GM19455 (cell line): ENCODE data around the gene SUSD2.
"Not testable (repeated sequence)": the region's sequence is repeated elsewhere in the genome, so short reads cannot be mapped to it uniquely, and the experiment has no call there.

Experiments
- ATAC-seq: cut with Tn5 transposase; IDR thresholded peaks from one replicate; pipeline ENCODE4 v1.9.1; 2021; ENCODE audit not compliant: unreplicated experiment

SUSD2 gene

DNA sequence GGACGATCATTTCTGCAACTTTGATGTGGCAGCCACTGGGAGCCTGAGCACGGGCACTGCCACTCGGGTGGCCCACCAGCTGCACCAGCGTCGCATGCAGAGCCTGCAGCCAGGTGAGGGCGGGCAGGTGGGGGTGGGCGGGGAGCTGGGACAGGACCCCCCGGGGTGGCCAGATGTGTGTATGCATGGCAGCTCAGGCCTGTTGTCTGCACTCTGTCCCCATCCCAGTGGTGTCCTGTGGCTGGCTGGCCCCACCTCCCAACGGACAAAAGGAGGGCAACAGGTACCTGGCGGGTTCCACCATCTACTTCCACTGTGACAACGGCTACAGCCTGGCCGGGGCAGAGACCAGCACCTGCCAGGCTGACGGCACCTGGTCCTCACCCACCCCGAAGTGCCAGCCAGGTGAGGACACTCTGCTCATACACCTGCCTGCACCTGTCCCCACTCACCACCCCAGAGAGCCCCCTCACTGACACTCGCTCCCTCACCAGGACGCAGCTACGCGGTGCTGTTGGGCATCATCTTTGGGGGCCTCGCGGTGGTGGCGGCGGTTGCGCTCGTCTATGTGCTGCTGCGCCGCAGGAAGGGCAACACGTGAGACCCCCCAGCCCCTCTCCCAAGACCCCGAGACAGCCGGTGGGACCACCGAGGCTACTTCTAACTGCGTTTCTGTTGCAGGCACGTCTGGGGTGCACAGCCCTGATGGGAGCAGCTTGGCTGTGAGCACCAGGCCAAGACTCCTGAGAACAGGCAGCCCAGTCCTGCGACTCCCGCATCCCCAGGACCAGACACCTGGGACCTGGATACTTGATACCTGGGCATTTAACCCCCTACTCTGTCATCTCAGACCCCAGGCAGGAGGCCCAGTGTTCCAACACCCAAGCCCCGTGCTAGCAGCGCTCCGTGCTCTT, 6.7 kb downstream of the SUSD2 start:
- ATAC-seq, result no peak

DNA sequence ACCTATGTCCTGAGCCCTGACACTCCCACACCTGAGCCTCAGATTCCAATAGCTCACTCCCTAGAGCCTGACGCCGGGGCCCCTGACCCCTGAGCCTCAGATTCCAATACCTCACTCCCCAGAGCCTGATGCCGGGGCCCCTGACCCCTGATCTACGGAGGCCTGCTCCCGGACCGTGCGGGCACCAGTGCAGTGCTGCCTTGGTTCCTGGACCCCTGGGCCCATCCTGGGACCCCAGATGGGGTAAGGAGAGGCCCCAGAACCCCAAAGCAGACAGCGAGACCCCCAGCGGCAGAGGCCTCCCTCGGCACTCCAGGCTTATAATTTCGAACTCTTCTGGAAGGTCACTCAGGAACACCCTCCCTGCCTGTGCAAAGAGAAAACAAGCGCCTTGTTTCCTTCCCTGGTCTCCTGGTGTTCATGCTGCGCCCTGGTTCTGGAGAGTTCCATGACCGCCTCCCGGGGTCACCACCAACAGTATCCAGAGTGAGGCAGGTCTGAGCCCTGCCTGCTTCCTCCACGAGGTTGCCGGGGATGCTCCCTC, 7.5 kb downstream of the SUSD2 start:
- no peak for ATAC-seq

DNA sequence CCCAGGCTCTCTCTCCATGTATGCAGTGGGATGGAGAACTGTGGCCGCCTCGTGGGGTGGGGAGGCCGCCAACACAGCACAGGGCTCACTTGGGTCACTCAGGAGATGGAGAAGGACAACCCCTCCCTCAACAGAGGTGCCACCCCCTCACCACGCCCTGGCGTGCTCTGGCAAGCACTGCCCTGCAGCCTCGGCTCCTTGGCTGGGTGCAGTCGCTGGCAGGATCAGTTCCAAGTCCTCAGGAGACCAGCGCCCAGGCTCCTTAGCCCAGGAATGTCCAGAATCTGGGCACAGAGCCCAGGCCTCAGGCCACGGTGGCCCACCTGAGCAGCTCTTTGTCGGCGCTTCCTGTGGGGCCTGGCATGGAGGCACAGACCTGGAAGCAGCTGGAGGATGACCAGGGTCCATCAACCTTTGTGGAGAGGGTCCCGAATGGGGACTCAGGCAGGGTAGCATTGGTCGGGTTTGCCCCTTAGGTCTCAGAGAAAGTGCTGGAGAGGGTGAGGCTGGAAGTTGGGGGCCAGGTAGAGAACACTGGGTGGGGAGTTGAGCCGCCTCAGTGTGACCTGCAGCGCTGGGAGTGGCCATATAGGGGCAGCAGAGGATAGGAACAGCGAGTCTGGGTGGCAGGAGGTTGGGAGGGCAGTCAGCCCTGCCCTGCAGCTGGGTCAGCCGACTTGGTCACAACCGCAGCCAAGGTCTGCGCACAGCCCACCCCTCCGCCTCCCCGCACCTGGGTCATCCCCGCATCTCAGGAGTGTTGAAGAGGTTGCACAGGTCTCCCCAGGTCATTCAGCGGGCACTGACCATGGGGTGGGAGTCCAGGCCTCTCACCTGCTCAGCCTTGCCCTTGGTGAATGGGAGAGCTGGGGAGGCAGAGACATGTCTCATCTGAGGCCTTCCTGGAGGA, 8.2 kb downstream of the SUSD2 start:
- no peak for ATAC-seq

DNA sequence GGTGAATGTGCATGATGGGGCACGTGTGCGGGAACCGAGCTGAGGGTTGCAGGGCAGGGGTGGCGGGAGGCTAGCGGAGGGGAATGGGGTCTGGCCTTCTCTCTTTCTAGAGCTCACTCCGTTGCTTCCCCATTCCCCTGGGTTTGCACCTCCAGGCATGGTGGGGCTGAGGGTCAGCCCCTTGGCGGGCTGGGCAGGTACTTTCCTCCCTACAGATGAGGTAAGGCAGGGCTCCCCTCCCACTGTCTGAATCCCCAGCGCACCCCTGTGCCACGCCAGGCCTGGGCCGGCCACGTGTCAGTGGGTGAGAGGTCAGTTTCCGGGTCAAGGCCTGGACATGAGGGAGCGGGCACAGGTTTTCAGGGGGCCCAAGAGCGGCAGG, 8.9 kb downstream of the SUSD2 start:
- no peak for ATAC-seq

DNA sequence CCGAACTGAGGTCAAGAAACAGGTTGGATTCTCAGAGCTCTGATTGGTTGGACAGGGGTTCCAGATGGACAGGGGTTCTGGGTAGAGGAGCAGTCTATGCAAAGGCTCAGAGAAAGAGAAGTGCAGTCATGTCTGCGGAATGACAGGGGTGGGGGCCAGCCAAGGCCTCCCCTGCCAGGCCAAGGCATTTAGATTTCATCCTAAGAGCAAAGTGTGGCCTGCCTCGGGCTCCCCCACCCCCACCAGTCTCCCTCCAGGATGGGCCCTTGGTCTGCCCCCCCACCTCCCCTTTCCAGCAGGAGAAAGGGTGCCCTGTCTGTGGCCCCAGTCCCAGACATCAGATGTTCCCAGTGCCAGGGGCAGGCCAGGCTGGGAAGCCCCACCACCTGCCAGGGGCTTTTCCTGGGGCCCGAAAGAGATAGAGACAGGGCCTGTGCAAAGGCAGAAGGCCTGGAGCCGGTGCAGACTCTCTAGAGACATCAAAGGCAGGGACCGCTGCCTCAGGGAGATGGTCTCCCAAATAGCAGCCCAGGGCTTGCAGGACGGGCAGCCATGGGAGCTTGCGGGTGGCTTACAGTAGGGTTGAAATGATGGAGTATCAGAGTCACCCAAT, 9.4 kb downstream of the SUSD2 start:
- ATAC-seq, result no peak

DNA sequence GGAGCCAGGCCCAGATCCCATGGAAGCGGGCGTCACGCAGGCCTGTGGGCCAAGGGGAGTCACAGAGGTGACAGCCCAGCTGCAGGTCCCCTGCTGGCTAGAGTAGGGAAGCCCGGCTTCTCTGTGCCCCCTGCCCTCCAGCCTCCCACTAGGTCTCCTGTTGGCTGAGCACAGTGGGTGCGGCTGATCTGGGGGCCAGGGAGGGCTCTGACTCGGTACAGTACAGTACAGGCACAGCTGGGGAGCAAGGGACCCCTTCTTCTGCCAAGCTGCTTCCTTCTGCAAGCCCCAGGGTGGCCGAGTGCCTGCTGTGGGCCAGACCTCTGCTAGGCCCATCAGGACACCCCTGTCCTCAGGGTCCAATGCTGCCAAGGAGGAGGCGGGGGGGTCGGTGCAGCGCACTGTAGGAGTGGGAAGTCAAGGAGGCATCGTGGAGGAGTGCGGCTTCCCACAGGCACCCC, 10.1 kb downstream of the SUSD2 start:
- ATAC-seq, result no peak

DNA sequence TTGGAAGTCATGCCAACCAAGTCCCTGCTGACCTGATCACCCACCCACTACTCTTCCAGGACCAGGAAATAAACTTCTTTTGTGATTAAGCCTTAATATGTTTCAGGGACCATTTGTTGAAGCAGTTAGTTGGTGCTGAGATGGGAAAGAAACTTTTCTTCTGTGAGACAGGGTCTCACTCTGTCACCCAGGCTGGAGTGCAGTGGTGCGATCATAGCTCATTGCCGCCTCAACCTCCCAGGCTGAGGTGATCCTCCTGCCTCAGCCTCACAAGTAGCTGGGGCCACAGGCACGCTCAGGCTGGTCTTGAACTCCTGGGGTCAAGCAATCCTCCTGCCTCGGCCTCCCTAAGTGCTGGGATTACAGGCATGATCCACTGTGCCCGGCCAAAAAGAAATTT, 10.6 kb downstream of the SUSD2 start:
- ATAC-seq, result no peak

DNA sequence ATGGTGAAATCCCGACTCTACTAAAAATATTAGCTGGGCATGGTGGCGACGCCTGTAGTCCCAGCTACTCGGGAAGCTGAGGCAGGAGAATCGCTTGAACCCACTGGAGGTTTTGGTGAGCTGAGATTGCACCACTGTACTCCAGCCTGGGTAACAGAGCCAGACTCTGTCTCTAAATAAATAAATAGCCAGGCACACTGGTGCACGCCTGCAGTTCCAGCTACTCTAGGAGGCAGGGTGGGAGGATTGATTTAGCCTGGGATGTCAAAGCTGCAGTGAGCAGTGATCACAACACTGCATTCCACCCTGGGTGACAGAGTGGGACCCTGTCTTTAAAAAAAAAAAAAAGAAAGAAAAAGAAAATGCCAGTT, 17.4 kb downstream of the SUSD2 start:
- no peak for ATAC-seq

DNA sequence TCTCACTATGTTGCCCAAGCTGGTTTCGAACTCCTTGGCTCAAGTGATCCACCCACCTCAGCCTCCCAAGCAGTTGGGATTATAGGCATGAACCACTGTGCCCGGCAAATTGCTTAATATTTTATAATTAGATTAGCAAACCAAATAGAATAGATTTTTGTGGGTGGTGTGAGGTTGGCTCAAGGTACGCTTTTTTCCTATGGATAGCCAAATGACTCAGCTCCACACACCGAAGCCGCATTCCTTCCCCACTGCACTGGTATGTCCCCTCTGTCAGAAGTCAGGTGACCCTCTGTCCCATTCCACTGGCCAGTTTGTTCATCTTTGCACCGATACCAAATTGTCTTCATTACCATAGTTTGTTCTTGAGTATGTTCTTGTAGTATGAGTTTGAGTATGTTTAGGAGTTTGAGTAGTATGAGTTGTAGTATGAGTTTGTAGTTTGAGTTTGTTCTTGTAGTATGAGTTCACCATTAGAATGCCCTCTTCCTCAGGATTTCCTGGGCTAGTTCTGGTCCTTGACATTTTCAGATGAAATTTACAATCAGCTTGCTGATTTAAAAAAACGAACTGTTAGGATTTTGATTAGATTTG, 19.4 kb downstream of the SUSD2 start:
- no peak for ATAC-seq

DNA sequence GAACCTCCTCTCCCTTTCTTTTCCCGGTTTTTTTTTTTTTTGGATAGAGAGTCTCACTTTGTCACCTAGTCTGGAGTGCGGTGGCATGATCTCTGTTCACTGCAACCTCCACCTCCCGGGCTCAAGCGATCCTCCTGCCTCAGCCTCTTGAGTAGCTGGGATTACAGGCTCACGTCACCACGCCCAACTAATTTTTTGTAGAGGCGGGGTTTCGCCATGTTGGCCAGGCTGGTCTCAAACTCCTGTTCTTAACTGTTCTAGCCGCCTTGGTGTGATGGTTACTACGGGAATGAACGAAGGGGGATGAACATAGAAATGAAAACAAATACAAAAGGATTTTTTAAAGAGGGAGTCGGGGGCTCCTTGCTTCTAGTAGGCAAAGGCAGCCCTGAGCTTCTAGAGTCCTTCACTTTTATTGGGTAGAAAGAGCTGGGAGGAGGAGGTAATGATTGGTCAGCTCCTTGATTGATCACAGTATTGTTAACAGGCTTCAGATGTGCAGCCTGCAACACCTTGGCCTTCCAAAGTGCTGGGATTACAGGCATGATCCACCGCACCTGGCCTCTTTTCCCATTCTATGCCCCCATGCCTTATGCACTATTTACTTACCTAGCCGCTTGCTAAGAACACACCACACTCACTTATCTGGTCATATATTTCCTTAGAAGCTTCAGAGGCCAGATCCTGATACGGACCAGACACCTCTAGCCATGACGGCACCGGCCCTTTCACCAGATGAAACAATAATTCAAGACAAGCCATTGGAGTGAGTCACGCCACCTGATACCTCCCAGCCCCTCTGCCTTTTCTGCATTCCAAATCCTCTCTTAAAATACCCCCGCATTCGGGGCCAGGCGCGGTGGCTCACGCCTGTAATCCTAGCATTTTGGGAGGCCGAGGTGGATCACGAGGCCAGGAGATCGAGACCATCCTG, 20.7 kb downstream of the SUSD2 start:
- no peak for ATAC-seq

DNA sequence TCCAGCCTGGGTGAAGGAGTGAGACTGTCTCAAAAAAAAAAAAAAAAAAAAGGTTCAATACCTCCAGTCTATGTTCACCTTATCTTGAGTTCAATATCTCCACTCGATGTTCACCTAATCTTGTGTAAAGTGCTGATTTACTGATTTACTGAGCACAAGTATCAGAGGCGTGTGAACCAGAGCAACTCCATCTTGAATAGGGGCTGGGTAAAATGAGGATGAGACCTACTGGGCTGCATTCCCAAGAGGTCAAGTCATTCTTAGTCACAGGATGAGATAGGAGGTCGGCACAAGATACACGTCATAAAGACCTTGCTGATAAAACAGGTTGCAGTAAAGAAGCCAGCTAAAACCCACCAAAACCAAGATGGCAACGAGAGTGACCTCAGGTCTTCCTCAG, 22.6 kb downstream of the SUSD2 start:
- ATAC-seq, result not testable (repeated sequence)

DNA sequence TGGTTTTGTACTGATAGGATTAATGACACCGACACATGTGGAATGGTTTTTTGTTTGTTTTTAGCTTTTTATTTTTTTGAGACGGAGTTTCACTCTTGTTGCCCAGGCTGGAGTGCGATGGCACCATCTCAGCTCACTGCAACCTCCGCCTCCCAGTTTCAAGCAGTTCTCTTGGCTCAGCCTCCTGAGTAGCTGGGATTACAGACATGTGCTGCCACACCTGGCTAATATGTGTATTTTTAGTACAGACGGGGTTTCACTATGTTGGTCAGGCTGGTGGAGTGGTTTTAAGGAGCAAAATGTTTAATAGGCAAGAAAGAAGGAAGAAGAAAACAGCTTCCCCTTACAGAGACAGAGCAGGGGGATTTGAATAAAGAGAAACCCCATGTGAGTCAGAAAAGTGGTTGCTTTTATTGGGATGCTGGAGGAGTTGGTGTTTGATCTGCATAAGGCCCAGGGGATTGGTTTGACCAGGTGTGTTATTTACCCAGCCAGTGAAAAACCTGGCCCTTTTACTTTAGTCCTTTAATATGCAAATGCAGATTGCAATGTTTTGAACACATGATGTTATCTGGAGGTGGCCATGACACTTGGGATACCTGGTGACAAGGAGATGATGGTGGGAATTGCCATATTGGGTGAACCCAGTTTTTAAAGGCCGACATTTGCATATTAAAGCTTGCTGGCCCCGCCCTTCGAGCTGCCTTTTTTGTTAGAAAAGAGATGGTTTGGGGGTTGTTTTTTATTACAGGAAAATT, 24.3 kb downstream of the SUSD2 start:
- ATAC-seq, result no peak

DNA sequence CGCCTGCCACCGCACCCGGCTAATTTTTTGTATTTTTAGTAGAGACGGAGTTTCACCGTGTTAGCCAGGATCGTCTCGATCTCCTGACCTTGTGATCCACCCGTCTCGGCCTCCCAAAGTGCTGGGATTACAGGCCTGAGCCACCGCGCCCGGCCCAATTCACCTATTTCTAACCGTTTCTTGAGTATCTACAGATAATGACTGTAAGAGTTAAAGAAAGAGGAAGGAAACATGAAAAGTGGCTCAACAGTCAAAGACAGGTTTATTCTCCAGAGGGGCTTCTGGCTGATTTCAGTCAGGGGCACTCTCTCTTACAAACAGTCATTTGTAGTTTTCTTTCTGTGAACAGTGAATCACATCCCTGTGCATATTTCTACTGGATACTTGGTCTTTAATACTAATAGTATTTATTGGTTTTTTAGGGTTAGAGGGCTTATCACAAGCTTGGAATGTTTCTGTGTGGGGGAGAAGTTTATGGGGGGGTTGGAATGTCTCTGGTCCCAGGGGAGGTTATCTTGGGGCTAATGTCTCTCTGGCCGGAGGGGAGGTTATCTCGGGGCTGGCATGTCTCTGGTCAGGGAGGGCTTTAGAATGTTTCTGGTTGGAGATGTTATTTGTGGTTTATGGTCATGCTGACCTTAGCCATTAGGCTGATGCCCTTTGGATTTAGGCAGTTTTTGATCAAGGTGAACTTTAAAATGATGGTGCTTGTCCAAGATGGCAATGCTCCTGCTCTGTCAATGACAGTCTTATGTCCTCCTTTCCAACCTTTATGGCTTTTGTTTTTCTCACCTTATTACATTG, 25.4 kb downstream of the SUSD2 start:
- not testable (repeated sequence) for ATAC-seq

DNA sequence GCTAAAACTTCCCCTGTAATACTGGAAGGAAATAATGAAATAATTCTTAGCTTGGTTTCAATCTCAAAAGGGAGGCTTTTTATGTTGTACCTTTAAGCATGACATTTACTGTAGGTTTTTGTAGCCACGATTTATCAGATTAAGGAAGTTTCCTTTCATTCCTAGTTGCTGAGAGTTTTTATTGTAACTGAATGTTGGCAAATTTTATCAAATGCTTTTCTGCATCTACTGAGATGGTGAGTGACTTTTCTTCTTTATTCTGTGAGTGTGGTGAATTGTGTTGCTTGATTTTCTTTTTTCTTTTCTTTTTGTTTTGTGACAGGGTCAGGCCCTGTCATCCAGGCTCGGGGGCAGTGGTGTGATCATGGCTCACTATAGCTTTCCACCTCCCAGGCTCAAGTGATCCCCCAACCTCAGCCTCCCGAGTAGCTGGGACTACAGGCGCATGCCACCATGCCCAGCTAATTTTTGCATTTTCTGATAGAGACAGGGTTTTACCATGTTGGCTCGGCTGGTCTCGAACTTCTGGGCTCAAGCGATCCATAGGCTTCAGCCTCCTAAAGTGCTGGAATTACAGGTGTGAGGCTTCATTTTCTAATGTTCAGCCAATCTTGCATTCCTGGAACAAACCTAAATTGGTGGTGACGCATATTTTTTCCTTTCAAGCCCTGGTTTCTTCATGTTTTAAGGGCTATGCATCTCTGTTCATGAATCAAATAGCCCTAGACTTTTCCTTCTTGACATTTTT, 26.2 kb downstream of the SUSD2 start:
- no peak for ATAC-seq

DNA sequence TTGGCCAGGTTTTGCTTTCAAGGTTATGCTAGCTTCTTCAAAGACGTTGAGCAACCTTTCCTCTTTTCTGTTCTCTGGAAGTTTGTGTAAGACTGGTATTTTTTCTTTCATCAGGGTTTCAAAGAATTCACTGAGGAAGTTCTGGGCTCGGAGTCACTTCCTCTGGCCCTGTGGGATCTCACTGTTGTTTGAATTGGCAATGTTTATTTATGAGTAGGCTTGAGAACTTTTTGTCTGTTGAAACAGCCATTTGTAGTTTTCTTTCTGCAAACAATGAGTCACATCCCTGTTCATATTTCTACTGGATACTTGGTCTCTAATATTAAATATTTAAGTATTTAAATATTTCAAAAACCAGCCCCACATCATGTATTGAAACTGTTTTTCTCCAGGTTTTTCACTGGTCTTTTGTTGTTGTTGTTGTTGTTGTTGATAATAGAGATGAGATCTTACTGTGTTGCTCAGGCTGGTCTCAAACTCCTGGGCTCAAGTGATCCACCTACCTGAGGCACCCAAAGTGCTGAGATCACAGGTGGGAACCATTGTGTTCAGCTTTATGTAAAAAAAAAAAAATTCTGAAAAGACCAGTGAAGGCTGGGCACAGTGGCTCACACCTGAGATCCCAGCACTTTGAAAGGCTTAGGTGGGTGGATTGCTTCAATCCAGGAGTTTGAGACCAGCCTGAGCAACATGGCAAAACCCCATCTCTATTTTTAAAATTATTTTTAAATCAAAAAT, 26.9 kb downstream of the SUSD2 start:
- ATAC-seq, result no peak

DNA sequence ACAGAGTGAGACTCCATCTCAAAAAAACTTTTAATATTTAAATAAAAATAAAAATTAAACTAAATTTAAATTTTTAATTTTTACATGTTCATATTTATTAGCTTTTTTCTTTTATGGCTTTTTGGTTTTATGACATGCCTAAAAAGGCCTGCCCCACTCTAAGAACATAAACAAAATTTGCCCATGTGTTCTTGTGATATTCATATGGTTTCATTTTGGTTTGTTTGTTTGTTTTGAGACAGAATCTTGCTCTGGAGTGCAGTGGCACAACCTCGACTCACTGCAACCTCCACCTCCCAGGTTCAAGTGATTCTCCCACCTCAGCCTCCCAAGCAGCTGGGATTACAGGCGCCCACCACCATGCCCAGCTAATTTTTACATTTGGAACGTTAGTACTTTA, 27.7 kb downstream of the SUSD2 start:
- ATAC-seq, result no peak

DNA sequence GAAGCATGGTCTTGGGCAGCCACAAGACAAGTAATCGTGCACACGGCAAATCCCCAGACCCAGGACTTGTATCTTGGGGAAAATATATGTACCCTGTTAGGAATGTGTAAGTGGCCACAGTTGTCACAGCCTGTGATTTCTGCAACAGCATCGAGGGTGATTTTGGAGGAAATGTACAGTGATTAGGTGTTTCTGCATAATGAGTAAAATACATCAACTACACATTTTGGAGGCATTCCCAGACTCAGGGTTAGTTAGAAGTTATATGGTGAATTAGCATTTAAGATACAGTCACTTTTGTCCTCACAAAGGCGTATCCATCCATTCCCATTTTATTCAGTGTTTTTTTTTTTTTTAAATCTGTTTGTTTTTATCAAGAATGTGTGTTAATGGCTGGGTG, 28.4 kb downstream of the SUSD2 start:
- no peak for ATAC-seq
